Lung (tissue), 12 donors: ENCODE measurements around the gene CILP2. TPM values are rescaled to one million over a fixed set of nuclear protein-coding genes. Genes with fewer than 3 reads are reported as not detected.

ENCODE experiments used
- ATAC-seq: fragments of 200-7000 bp; cut with Tn5 transposase; one replicate; pipeline ENCODE4 v1.9.1; 2020; ENCODE audit warnings: moderate number of reproducible peaks; ENCODE audit not compliant: insufficient read depth, low FRiP score
- DNase-seq, 3 donors: peaks; one replicate each; pipeline ENCODE4 v3.0.0-alpha.2; 2013 to 2017
- H3K27ac ChIP-seq, 2 donors: one replicate each; pipeline ENCODE4 v1.5.1; 2013; ENCODE audit warnings: mild to moderate bottlenecking in 2 of 2, moderate library complexity in 2 of 2, control low read depth in 1 of 2, inconsistent platforms in 1 of 2, low read depth in 1 of 2, low read length in 1 of 2
- H3K27me3 ChIP-seq, 3 donors: one replicate each; pipeline ENCODE4 v1.5.1; 2013; ENCODE audit warnings: low read length in 2 of 3; ENCODE audit not compliant: control insufficient read depth in 3 of 3, insufficient read depth in 3 of 3
- H3K36me3 ChIP-seq, 4 donors: one replicate each; pipeline ENCODE4 v1.5.1; 2013; ENCODE audit warnings: low read length in 4 of 4, mild to moderate bottlenecking in 1 of 4, moderate library complexity in 1 of 4; ENCODE audit not compliant: control insufficient read depth in 4 of 4, insufficient read depth in 4 of 4
- H3K4me1 ChIP-seq, 5 donors: one replicate each; pipeline ENCODE4 v1.5.1; 2013; ENCODE audit warnings: low read length in 5 of 5, mild to moderate bottlenecking in 2 of 5, moderate library complexity in 1 of 5; ENCODE audit not compliant: control insufficient read depth in 5 of 5, insufficient read depth in 5 of 5
- H3K4me3 ChIP-seq: one replicate; pipeline ENCODE4 v1.5.1; 2013; ENCODE audit warnings: mild to moderate bottlenecking, control low read depth, moderate library complexity
- H3K9ac ChIP-seq, 2 donors: one replicate each; pipeline ENCODE4 v1.5.1; 2013; ENCODE audit warnings: low read length in 2 of 2, control low read depth in 1 of 2; ENCODE audit not compliant: insufficient read depth in 1 of 2
- H3K9me3 ChIP-seq, 4 donors: one replicate each; pipeline ENCODE4 v1.5.1; 2013; ENCODE audit warnings: low read length in 3 of 4, mild to moderate bottlenecking in 1 of 4, moderate library complexity in 1 of 4; ENCODE audit not compliant: control insufficient read depth in 4 of 4, insufficient read depth in 3 of 4
- CTCF ChIP-seq: IDR thresholded peaks from 2 replicates; pipeline ENCODE4 v1.5.1; 2012; ENCODE audit warnings: mild to moderate bottlenecking; ENCODE audit errors: control extremely low read depth, extremely low read depth
- WGBS, 2 donors: extraction: QIAGEN DNeasy Blood & Tissue Kit; methylation state at CpG; one replicate each; pipeline ENCODE4 v1.1.7; 2013; 5-methylcytosine and 5-hydroxymethylcytosine counted together
- polyA plus RNA-seq, 2 donors: library from polyadenylated mRNA; stranded (reverse); fragments of 200-250 nt; gene quantifications; one replicate each; pipeline ENCODE4 v1.2.1, GENCODE V29; 2013
- total RNA-seq, 2 donors: library from RNA; depleted of rRNA in 1 of 2; stranded (reverse); fragments of >200 nt in 1 of 2; gene quantifications; one replicate each; pipeline ENCODE4 v1.2.1, GENCODE V29; 2014 to 2021
- donor health status: control.
- donor health status: control.
- donor health status: Bipolar disorder and iron deficiency.
- donor health status: healthy.
- donor health status: DM: yes; HTN: yes; CAD: no.

The CILP2 gene
- total and polyA plus RNA-seq, 4 donors, result 0.06 to 0.68 (median 0.38) TPM

GRCh38 chr19:19514215-19514657 lies 23.8 kb upstream of the CILP2 start:
- Histone ChIP-seq H3K27me3 (no peaks in the 10 kb centered on the region), H3K27ac (no peak overlapping the region), H3K4me3 (no peak overlapping the region), H3K9ac (no peak overlapping the region), H3K4me1 (peaks cover 0 to 9% (median 6%) of the 10 kb centered on the region in 5 donors), H3K36me3 (peaks cover 0 to 2% (median 1%) of the 10 kb centered on the region in 4 donors), H3K9me3 (peaks cover 0 to 2% (median 0%) of the 10 kb centered on the region in 4 donors)
- peak; percentile 83 to 88 (median 84) for DNase-seq
- 21 to 30% methylated on average over 45 to 46 of the region's 46 CpGs for WGBS, 2 donors
- ATAC-seq, result no peak
- no peak for TF ChIP-seq CTCF

DNA sequence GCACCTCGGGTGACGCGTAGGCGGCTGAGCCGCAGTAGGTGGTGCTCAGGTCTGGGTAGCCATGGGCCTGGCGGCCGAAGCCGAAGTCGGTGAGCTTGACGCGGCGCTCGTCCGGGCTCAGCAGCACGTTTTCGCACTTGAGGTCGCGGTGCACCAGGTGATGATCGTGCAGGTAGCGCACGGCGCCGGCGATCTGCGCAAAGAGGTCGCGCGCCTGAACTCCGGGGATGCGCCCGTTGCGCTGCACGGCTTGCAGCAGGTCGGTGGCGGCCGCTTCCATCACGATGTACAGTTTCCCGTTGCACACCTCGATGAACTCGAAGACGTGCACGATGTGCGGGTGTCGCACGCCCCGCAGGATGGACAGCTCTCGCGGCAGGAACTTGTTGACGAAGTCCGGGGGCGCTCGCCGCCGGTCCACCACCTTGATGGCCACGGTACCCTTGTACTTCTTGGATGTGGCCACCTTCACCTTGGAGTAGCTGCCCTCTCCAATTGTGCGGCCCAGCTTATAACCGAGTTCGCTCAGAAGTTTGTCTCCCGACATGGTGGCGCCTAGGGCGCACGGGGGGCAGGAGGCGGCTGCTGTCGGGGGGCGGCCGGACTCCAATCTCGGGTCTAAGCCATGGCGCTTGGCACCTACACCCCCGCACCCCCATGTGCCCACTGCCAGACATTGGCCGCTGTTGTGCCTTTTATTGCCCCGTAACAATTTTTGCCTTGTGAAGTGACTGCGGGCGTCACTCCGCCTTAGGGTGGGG lies 23.0 kb upstream of the CILP2 start, which contains the start of gene TSSK6:
TSS of gene TSSK6 (minus strand) at position 668 of the 761 bp plus-strand sequence. CDS start at position 547, 121 bp downstream.
- H3K9me3 ChIP-seq, result peaks cover 0 to 2% (median 0%) of the 10 kb centered on the region in 4 donors
- peaks cover 0 to 8% (median 3%) of the 10 kb centered on the region in 4 donors for H3K36me3 ChIP-seq
- 85 to 90% methylated on average over 74 of the region's 74 CpGs for WGBS, 2 donors
- DNase-seq (no peak), ATAC-seq (no peak)
- H3K9ac ChIP-seq, result peak within 1 kb of the TSS; percentile 19 to 88
- TF ChIP-seq CTCF, result no peak
- peak within 1 kb of the TSS; percentile 84 to 87 for H3K27ac ChIP-seq
- peaks cover 0 to 9% (median 6%) of the 10 kb centered on the region in 5 donors for H3K4me1 ChIP-seq
- H3K4me3 ChIP-seq, result peak within 1 kb of the TSS; percentile 81
- no peaks in the 10 kb centered on the region for H3K27me3 ChIP-seq

- Histone ChIP-seq H3K27ac (peak within 1 kb of the TSS; percentile 84 to 87), H3K4me1 (peaks cover 0 to 9% (median 6%) of the 10 kb centered on the region in 5 donors), H3K36me3 (peaks cover 0 to 10% (median 3%) of the 10 kb centered on the region in 4 donors), H3K9ac (peak within 1 kb of the TSS; percentile 19 to 88), H3K9me3 (peaks cover 0 to 2% (median 0%) of the 10 kb centered on the region in 4 donors), H3K27me3 (no peaks in the 10 kb centered on the region), H3K4me3 (peak within 1 kb of the TSS; percentile 81)
- WGBS, 2 donors, result 6 to 7% methylated on average over 61 of the region's 61 CpGs
- DNase-seq, result peak; percentile 96 to 97 (median 96)
- TF ChIP-seq CTCF, result no peak
- ATAC-seq, result peak; percentile 91
Measured at GRCh38 chr19:19515642-19516519, 22.2 kb upstream of the CILP2 start, which contains the start of gene NDUFA13. TSS of gene NDUFA13 (plus strand) at chr19:19516225. CDS start at chr19:19516239, 14 bp downstream.
